Measurements from ENCODE around the gene ARRB1. TPM values are rescaled to one million over a fixed set of nuclear protein-coding genes. Genes with fewer than 3 reads are reported as not detected.

The ARRB1 gene
- total RNA-seq, 4 donors from 2014 or later: 34.7 to 75.0 (median 58.1) TPM

DNA sequence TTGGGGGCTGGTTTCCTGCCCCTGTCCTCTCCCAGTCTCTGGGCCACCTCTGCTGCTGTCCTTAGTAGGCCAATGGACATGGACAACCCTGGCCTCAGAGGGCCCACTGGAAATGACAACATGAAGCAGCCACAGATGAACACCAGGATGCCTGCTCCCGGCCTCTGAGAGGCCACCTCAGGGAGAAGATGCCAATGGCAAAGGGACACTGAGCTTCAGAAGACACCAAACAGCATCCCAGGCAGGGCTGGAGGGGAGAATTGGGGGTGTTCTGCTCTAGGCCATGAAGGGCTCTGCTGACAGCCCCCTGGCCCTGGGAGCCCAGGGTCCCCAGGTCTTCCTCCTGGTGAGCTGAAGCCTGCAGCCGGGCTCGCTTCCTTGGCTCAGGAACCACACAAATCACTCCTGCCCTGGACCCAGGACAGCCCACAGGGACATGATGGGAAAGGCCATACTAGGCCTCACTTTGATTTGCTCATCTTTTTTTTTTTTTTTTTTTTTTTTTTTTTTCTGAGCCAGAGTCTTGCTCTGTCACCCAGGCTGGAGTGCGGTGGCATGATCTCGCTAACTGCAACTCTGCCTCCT, 65.6 kb downstream of the ARRB1 start:
- TF ChIP-seq, protein P1, sequence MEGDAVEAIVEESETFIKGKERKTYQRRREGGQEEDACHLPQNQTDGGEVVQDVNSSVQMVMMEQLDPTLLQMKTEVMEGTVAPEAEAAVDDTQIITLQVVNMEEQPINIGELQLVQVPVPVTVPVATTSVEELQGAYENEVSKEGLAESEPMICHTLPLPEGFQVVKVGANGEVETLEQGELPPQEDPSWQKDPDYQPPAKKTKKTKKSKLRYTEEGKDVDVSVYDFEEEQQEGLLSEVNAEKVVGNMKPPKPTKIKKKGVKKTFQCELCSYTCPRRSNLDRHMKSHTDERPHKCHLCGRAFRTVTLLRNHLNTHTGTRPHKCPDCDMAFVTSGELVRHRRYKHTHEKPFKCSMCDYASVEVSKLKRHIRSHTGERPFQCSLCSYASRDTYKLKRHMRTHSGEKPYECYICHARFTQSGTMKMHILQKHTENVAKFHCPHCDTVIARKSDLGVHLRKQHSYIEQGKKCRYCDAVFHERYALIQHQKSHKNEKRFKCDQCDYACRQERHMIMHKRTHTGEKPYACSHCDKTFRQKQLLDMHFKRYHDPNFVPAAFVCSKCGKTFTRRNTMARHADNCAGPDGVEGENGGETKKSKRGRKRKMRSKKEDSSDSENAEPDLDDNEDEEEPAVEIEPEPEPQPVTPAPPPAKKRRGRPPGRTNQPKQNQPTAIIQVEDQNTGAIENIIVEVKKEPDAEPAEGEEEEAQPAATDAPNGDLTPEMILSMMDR (IDR thresholded peaks at IDR 0.05): no peak
- no peak for ATAC-seq (ENCODE audit: low FRiP score)

GRCh38 chr11:75283391-75283931, 68.0 kb downstream of the ARRB1 start:
- TF ChIP-seq, protein P1 (IDR thresholded peaks at IDR 0.05): no peak
- ATAC-seq (ENCODE audit: low FRiP score) (no peak), DNase-seq (ENCODE audit: low spot score) (no peak)

More for the DNA sequence above, 65.6 kb downstream of the ARRB1 start:
- no peak for DNase-seq (ENCODE audit: low spot score)

- TF ChIP-seq, protein P1 (IDR thresholded peaks at IDR 0.05): no peak
- DNase-seq (ENCODE audit: low spot score) (no peak), ATAC-seq (ENCODE audit: low FRiP score) (no peak)
These were observed 69.9 kb downstream of the ARRB1 start for GRCh38 chr11:75281469-75282095.

- DNase-seq (ENCODE audit: low spot score): no peak
- no peak for ATAC-seq (ENCODE audit: low FRiP score)
- TF ChIP-seq, protein P1 (IDR thresholded peaks at IDR 0.05): no peak
These were observed 70.5 kb downstream of the ARRB1 start for GRCh38 chr11:75280770-75281468.

- TF ChIP-seq, protein P1 (IDR thresholded peaks at IDR 0.05): peak in 2 of 3 donors; percentile 72 to 81
- DNase-seq (ENCODE audit: low spot score) (peak; percentile 62), ATAC-seq (ENCODE audit: low FRiP score) (peak; percentile 55)
These were observed 71.2 kb downstream of the ARRB1 start for GRCh38 chr11:75280227-75280701.

- no peak for ATAC-seq (ENCODE audit: low FRiP score)
These were observed 72.2 kb downstream of the ARRB1 start for GRCh38 chr11:75279273-75279672.

More at GRCh38 chr11:75279273-75279672, 72.2 kb downstream of the ARRB1 start:
- no peak for DNase-seq (ENCODE audit: low spot score)
- TF ChIP-seq, protein P1 (IDR thresholded peaks at IDR 0.05): no peak

Data from omental fat pad (tissue), 4 donors.